ENCODE results near the gene CYP2J2. TPM values are rescaled to one million over a fixed set of nuclear protein-coding genes. Genes with fewer than 3 reads are reported as not detected.
A peak's percentile ranks its signal among the peaks of the same experiment; 100 is the strongest.

The CYP2J2 gene
- polyA plus RNA-seq, 1 donor (not counting 4 experiments of a cell fraction or from before 2014, with no cell fraction given), result 6.7 TPM

DNA sequence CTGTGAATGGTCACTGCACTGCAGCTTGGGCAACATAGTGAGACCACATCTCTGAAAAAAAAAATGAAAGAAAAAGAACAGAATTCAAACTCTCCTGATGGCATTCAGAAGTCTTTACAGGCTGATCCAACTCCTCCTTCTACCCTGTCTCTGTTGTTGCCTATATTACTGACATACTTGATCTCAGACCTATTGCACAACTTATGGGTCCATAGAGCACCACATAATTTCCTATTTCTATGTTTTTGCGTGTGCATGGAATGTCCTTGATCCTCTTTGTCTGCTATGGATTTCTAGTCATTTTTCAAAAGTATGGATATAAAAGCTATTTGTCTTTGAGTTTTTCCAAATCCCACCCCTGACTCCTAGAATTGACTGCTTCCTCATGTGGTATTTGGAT lies 22.4 kb upstream of the CYP2J2 start:
- no peaks in the 10 kb centered on the region for H3K36me3 ChIP-seq (ENCODE audit: control insufficient read depth in 2 of 2, extremely low read depth in 1 of 2, insufficient read depth in 2 of 2, low read length in 2 of 2)
- no peaks in the 10 kb centered on the region for H3K9me1 ChIP-seq (ENCODE audit: control insufficient read depth, extremely low read depth, insufficient read depth, low read length)
- no peak overlapping the region for H2AFZ ChIP-seq (ENCODE audit: control insufficient read depth, low read length)
- no peaks in the 10 kb centered on the region for H3K27me3 ChIP-seq (ENCODE audit: control insufficient read depth, extremely low read depth, insufficient read depth, low read length)
- TF ChIP-seq, protein P1, sequence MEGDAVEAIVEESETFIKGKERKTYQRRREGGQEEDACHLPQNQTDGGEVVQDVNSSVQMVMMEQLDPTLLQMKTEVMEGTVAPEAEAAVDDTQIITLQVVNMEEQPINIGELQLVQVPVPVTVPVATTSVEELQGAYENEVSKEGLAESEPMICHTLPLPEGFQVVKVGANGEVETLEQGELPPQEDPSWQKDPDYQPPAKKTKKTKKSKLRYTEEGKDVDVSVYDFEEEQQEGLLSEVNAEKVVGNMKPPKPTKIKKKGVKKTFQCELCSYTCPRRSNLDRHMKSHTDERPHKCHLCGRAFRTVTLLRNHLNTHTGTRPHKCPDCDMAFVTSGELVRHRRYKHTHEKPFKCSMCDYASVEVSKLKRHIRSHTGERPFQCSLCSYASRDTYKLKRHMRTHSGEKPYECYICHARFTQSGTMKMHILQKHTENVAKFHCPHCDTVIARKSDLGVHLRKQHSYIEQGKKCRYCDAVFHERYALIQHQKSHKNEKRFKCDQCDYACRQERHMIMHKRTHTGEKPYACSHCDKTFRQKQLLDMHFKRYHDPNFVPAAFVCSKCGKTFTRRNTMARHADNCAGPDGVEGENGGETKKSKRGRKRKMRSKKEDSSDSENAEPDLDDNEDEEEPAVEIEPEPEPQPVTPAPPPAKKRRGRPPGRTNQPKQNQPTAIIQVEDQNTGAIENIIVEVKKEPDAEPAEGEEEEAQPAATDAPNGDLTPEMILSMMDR (optimal IDR thresholded peaks at IDR 0.05 in 1 of 3, IDR thresholded peaks at IDR 0.05 in 1 of 3, conservative IDR thresholded peaks at IDR 0.05 in 1 of 3; ENCODE audit: extremely low read depth in 1 of 3, insufficient read depth in 2 of 3, low read length in 3 of 3), result no peak
- FAIRE-seq (no peak), DNase-seq (ENCODE audit: low read depth, low spot score) (no peak)
- no peaks in the 10 kb centered on the region for H3K9me3 ChIP-seq (ENCODE audit: control insufficient read depth, low read depth, low read length)
- no peaks in the 10 kb centered on the region for H3K4me1 ChIP-seq (ENCODE audit: control insufficient read depth, extremely low read depth, insufficient read depth, low read length)
- H3K27ac ChIP-seq (ENCODE audit: control insufficient read depth, insufficient read depth, low read length), result no peak overlapping the region
- H3K4me3 ChIP-seq (ENCODE audit: control insufficient read depth in 2 of 3, extremely low read depth in 1 of 3, insufficient read depth in 2 of 3, low read depth in 1 of 3, low read length in 3 of 3), result no peak overlapping the region
- H3K4me2 ChIP-seq (ENCODE audit: control insufficient read depth, extremely low read depth, insufficient read depth, low read depth, low read length), result no peak overlapping the region
- H4K20me1 ChIP-seq (ENCODE audit: control insufficient read depth, extremely low read depth, insufficient read depth, low read length), result no peaks in the 10 kb centered on the region
- H3K79me2 ChIP-seq (ENCODE audit: control insufficient read depth, insufficient read depth, low read length), result no peaks in the 10 kb centered on the region
- dilution Hi-C loops (cut with MboI; ENCODE audit: extremely low pct_ligation_motif_present, low sequenced_read_pairs), result no loop called here
- H3K9ac ChIP-seq (ENCODE audit: control insufficient read depth, extremely low read depth, insufficient read depth, low read length), result no peak overlapping the region

DNA sequence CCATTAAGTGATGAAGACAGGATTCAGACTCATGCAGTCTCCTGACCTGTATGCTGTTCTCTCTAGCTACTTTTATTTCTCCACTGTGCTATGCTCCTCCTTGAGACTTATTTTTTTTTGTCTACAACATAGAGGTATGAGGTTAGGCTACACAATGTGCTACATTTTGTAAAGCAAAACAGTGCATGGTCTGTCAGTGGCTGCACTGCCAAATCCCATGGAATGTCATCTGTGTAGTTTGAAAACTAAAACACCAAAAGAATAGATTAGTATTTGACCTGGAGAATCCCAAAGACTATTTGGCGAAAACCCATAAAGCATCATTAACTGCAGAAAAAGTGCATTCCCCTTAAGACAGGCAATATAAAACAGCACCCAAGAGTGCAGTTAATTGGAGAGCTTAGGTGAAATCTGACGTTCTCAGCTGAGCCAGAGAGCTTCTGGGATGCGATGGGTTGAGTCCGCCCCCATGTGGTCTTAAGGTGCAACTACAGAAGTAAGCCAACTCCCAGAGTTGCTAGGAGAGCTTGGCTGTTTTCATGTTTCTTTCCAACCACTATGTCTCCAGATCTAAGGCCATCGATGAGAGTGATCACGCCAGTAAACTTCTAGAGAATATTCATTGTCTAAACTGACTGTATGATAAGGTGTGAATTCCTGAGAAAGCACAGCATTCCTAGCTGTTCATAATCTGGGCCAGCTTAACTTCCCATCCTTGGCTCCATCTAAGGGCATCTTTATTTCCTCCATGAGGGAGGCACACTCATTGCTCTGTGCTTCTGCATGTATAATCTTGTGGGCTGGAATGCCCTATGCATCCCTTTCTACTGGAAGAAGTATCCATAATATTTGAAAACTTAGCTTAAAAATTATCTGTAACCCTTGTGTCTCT lies 20.7 kb upstream of the CYP2J2 start:
- dilution Hi-C loops (cut with MboI; ENCODE audit: extremely low pct_ligation_motif_present, low sequenced_read_pairs), result no loop called here
- peak; percentile 91 for FAIRE-seq
- DNase-seq (ENCODE audit: low read depth, low spot score), result no peak

More for the DNA sequence above, 20.7 kb upstream of the CYP2J2 start:
- no peaks in the 10 kb centered on the region for H3K9me1 ChIP-seq (ENCODE audit: control insufficient read depth, extremely low read depth, insufficient read depth, low read length)
- no peaks in the 10 kb centered on the region for H3K9me3 ChIP-seq (ENCODE audit: control insufficient read depth, low read depth, low read length)
- no peak overlapping the region for H3K27ac ChIP-seq (ENCODE audit: control insufficient read depth, insufficient read depth, low read length)
- H3K4me1 ChIP-seq (ENCODE audit: control insufficient read depth, extremely low read depth, insufficient read depth, low read length), result no peaks in the 10 kb centered on the region
- H3K27me3 ChIP-seq (ENCODE audit: control insufficient read depth, extremely low read depth, insufficient read depth, low read length), result no peaks in the 10 kb centered on the region
- no peak overlapping the region for H3K9ac ChIP-seq (ENCODE audit: control insufficient read depth, extremely low read depth, insufficient read depth, low read length)
- no peaks in the 10 kb centered on the region for H3K79me2 ChIP-seq (ENCODE audit: control insufficient read depth, insufficient read depth, low read length)
- no peaks in the 10 kb centered on the region for H3K36me3 ChIP-seq (ENCODE audit: control insufficient read depth in 2 of 2, extremely low read depth in 1 of 2, insufficient read depth in 2 of 2, low read length in 2 of 2)
- TF ChIP-seq, protein P1 (optimal IDR thresholded peaks at IDR 0.05 in 1 of 3, IDR thresholded peaks at IDR 0.05 in 1 of 3, conservative IDR thresholded peaks at IDR 0.05 in 1 of 3; ENCODE audit: extremely low read depth in 1 of 3, insufficient read depth in 2 of 3, low read length in 3 of 3), result peak; percentile 87 to 96 (median 92)
- no peak for TF ChIP-seq EZH2 (IDR thresholded peaks at IDR 0.05; ENCODE audit: low read length)
- H3K4me3 ChIP-seq (ENCODE audit: control insufficient read depth in 2 of 3, extremely low read depth in 1 of 3, insufficient read depth in 2 of 3, low read depth in 1 of 3, low read length in 3 of 3), result no peak overlapping the region
- H2AFZ ChIP-seq (ENCODE audit: control insufficient read depth, low read length), result no peak overlapping the region
- H4K20me1 ChIP-seq (ENCODE audit: control insufficient read depth, extremely low read depth, insufficient read depth, low read length), result no peaks in the 10 kb centered on the region
- H3K4me2 ChIP-seq (ENCODE audit: control insufficient read depth, extremely low read depth, insufficient read depth, low read depth, low read length), result no peak overlapping the region

Data from keratinocyte (primary cell).